IPS DF 6.9 (cell line): ENCODE measurements around the gene TAB2.

ENCODE experiments used
- DNase-seq: peaks from one replicate; pipeline ENCODE4 v3.0.0-alpha.2; 2013; ENCODE audit warnings: low read depth, low spot score
- H3K27ac ChIP-seq: one replicate; pipeline ENCODE4 v1.5.1; 2013; ENCODE audit warnings: low read length, control low read depth
- H3K27me3 ChIP-seq: 2 replicates; pipeline ENCODE4 v1.6.1; 2013; ENCODE audit warnings: mild to moderate bottlenecking, low read length; ENCODE audit not compliant: control insufficient read depth, insufficient read depth
- H3K36me3 ChIP-seq: 2 replicates; pipeline ENCODE4 v1.6.1; 2013; ENCODE audit warnings: low read length; ENCODE audit not compliant: control insufficient read depth, insufficient read depth
- H3K4me1 ChIP-seq: 2 replicates; pipeline ENCODE4 v1.6.1; 2013; ENCODE audit warnings: low read length; ENCODE audit not compliant: control insufficient read depth, insufficient read depth
- H3K4me3 ChIP-seq: 2 replicates; pipeline ENCODE4 v1.5.1; 2013; ENCODE audit warnings: mild to moderate bottlenecking, low read length
- H3K9me3 ChIP-seq: 2 replicates; pipeline ENCODE4 v1.6.1; 2013; ENCODE audit warnings: low read length, inconsistent platforms; ENCODE audit not compliant: control insufficient read depth, insufficient read depth
- WGBS: extraction: QIAGEN DNeasy Blood & Tissue Kit; methylation state at CpG from one replicate; pipeline ENCODE4 v1.1.7; 2013; ENCODE audit warnings: mixed read lengths, missing lambda C conversion rate; ENCODE audit not compliant: insufficient read length, insufficient coverage; 5-methylcytosine and 5-hydroxymethylcytosine counted together

The TAB2 gene

DNA sequence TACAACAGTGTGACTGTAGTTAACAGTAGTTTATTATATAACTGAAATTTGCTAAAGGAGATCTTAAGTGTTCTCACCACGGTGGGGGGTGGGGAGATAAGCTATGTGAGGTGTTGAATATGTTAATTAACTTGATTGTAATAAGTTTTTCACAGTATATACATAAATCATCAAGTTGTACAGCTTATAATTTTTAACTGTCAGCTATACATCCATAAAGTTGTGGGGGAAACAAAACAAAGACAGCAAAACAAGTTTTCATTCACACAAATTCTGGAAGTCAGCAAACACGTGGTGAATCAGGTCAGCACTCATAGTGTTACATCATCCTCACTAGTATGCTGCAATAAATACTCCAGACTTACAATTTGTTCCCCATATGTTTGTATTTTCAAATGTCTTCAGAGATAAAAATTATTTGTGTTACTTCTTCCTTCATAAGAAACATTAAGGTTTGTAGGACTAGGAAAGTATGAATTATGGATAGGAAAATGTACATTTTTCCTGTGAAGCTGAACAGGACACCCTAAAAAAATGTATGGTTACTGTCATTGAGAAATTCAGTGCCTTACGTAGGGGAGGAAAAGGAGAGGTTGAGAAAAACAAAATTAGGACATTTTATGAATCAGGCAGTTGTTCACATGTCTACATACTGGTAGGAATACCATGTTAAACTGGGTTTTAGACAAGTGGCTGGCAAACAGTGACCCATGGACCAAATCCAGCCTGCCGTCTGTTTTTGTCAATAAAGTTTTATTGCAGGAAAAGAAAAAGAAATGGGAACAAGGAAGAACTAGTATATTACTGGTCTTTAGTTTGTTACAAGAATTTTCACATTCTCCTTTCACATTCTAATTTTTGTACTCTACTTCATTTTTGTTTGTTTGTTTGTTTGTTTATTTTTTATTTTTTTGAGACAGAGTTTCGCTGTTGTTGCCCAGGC lies 88.6 kb downstream of the TAB2 start:
- no peaks in the 10 kb centered on the region for H3K27me3 ChIP-seq
- no CpG with 5 or more reads among the region's 5 CpGs for WGBS
- H3K4me1 ChIP-seq, result no peaks in the 10 kb centered on the region
- H3K9me3 ChIP-seq, result no peaks in the 10 kb centered on the region
- no peak overlapping the region for H3K4me3 ChIP-seq
- DNase-seq, result no peak
- peaks cover 6% of the 10 kb centered on the region; the same call in 1 of the 2 replicates for H3K36me3 ChIP-seq
- H3K27ac ChIP-seq, result no peak overlapping the region

DNA sequence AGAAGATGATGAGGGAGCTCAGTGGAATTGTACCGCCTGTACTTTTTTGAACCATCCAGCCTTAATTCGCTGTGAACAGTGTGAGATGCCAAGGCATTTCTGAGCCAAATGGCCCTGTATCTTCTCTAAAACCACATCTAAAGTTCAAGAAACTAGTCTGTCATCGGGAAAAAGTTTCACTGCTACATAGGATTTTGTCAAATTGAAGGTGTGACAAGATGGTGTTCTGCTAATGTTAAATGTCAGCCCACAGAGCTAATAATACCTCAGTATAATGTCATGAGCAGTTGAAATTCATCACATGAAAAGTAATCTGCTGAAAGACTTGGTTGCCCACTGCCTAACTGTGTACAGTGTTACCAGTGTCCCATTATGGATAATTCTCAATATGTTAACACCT lies 92.1 kb downstream of the TAB2 start:
- no peak for DNase-seq
- no peak overlapping the region for H3K4me3 ChIP-seq
- H3K4me1 ChIP-seq, result no peaks in the 10 kb centered on the region
- no peaks in the 10 kb centered on the region for H3K9me3 ChIP-seq
- no peaks in the 10 kb centered on the region for H3K27me3 ChIP-seq
- no peak overlapping the region for H3K27ac ChIP-seq
- H3K36me3 ChIP-seq, result peaks cover 6% of the 10 kb centered on the region; the same call in 1 of the 2 replicates
- no CpG with 5 or more reads among the region's 3 CpGs for WGBS

DNA sequence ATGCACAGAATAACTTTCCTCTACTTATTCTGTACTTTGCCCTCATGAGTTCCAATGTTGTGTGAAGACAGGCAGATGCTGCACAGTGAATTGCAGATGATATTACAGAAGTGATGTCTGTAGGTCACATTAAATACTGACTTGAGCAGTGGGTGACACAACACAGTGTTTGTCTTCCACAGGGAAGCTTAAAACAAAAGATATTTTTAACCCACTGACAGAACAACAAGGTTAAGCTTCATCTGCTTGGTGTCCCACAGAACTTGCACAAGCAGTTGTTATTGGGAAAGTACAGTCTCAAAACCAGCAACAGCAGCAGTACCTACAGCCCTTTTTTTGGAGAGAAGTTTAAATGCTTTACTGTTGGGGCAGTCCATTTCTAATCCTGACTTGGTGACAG lies 93.0 kb downstream of the TAB2 start:
- no peaks in the 10 kb centered on the region for H3K4me1 ChIP-seq
- no peak overlapping the region for H3K4me3 ChIP-seq
- H3K27me3 ChIP-seq, result no peaks in the 10 kb centered on the region
- peaks cover 6% of the 10 kb centered on the region; the same call in 1 of the 2 replicates for H3K36me3 ChIP-seq
- DNase-seq, result no peak
- no peaks in the 10 kb centered on the region for H3K9me3 ChIP-seq
- no peak overlapping the region for H3K27ac ChIP-seq

DNA sequence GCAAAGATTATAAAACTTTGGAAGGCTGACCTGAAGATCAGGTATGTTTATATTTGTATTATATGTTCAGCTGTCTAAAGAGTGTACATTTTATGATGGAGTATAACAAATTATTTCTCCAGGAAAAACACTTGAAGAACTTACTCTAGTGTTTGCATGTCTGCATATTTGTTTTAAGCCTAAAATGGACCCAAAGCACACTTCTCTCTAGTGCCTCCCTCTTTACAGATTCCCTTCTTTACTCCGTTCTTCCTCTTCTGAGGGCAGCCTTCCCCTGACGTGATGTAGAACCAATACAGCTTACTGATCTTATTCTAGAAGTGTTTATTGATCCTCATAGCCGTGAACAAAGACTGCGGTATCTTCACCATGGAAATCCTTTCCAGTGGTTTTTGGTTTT lies 96.5 kb downstream of the TAB2 start:
- no CpG with 5 or more reads among the region's 4 CpGs for WGBS
- Histone ChIP-seq H3K27me3 (no peaks in the 10 kb centered on the region), H3K9me3 (no peaks in the 10 kb centered on the region), H3K4me3 (no peak overlapping the region), H3K4me1 (no peaks in the 10 kb centered on the region), H3K27ac (no peak overlapping the region), H3K36me3 (peaks cover 6% of the 10 kb centered on the region; the same call in 1 of the 2 replicates)
- no peak for DNase-seq

GRCh38 chr6:149414821-149415220 lies 97.3 kb downstream of the TAB2 start:
- Histone ChIP-seq H3K4me1 (no peaks in the 10 kb centered on the region), H3K4me3 (no peak overlapping the region), H3K9me3 (no peaks in the 10 kb centered on the region), H3K27me3 (no peaks in the 10 kb centered on the region), H3K27ac (no peak overlapping the region), H3K36me3 (no peaks in the 10 kb centered on the region; the same call in 1 of the 2 replicates)
- WGBS, result no CpG with 5 or more reads among the region's 4 CpGs
- DNase-seq, result no peak

DNA sequence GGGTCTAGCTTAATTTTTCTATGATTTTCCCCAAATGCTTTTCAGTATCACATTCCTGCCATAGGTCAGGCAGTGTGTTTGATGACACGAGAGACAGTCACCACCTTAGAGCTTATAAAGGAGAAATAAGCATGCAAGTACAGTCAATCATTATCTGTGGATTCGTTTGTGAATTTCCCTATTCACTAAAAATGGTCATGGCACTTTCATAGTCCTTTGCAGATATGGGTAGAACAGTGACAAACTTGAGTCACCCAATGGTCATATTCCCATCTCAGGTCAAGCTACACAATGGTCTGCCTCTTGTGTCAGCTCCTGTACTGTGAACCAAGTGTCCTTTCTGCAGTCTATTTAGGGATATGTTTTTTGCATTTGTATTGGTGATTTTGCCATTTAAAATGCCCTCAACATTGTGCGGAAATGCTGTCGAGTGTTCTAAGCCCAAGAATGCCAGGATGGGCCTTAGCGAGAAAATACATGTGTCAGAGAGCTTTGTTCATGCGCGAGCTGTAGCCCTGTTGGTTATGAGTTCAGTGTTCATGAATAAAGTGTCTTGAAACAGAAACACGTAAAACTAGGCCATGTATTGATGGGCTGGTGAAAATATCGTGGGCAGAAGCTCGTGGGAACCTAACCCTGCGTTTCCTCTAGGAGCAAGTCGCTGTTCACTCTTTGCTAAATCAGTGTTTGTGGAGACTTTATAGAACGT lies 102.3 kb downstream of the TAB2 start:
- Histone ChIP-seq H3K27ac (no peak overlapping the region), H3K27me3 (no peaks in the 10 kb centered on the region), H3K36me3 (no peaks in the 10 kb centered on the region), H3K9me3 (no peaks in the 10 kb centered on the region), H3K4me3 (no peak overlapping the region), H3K4me1 (no peaks in the 10 kb centered on the region)
- no CpG with 5 or more reads among the region's 13 CpGs for WGBS
- no peak for DNase-seq

DNA sequence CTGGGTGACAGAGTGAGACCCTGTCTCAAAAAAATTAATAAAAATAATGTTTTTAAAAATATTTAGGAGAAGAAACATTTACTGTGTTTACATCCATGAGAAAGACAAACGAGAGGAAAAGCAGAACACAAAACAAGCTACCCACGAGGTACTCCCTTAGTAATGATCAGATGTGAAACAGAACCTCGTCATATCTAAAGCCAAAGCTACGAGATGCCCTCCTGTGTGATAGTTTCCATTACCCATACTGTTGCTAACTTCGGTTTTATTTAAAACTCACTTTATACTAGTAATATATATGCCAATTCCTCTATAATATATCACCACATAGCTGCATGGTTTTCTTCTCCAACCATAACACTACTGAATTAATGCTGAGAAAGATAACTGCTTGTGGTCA lies 103.6 kb downstream of the TAB2 start:
- no peak for DNase-seq
- Histone ChIP-seq H3K27me3 (no peaks in the 10 kb centered on the region), H3K4me3 (no peak overlapping the region), H3K27ac (no peak overlapping the region), H3K9me3 (no peaks in the 10 kb centered on the region), H3K36me3 (no peaks in the 10 kb centered on the region), H3K4me1 (no peaks in the 10 kb centered on the region)
- no CpG with 5 or more reads among the region's 5 CpGs for WGBS

GRCh38 chr6:149422581-149422980 lies 105.1 kb downstream of the TAB2 start:
- H3K9me3 ChIP-seq, result no peaks in the 10 kb centered on the region
- no peak overlapping the region for H3K4me3 ChIP-seq
- DNase-seq, result no peak
- no peaks in the 10 kb centered on the region for H3K27me3 ChIP-seq
- no CpG with 5 or more reads among the region's 4 CpGs for WGBS
- H3K36me3 ChIP-seq, result no peaks in the 10 kb centered on the region
- no peaks in the 10 kb centered on the region for H3K4me1 ChIP-seq
- no peak overlapping the region for H3K27ac ChIP-seq

DNA sequence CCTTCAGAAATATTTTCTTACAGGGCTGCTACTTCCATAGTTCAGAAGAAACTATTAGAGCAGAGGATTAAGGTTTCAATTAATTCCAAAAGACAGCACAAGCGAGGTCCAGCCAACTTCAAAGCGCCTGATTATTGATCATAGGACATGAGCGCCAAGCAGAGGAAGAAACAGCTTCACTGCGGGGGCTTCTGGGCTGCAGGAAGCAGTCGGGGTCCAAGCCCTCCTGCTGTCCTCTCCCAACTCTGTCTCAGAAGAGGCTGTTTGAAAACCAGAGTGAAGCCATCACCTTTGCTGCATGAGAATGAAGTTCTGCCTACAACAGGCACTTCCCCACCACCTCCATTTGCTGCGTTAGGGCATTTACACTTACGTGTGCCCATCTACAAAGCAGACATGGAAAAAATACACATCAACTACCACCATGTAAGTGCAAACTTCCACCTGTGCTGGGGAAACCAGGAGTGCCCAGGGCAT lies 106.5 kb downstream of the TAB2 start:
- DNase-seq, result no peak

GRCh38 chr6:149425224-149425623 lies 107.7 kb downstream of the TAB2 start:
- Histone ChIP-seq H3K9me3 (no peaks in the 10 kb centered on the region), H3K4me3 (no peak overlapping the region), H3K27me3 (no peaks in the 10 kb centered on the region), H3K36me3 (no peaks in the 10 kb centered on the region), H3K27ac (no peak overlapping the region), H3K4me1 (no peaks in the 10 kb centered on the region)
- no CpG with 5 or more reads among the region's 8 CpGs for WGBS
- DNase-seq, result no peak

More for the DNA sequence above, 106.5 kb downstream of the TAB2 start:
- H3K36me3 ChIP-seq, result no peaks in the 10 kb centered on the region
- H3K4me3 ChIP-seq, result no peak overlapping the region
- H3K27ac ChIP-seq, result no peak overlapping the region
- H3K27me3 ChIP-seq, result no peaks in the 10 kb centered on the region
- no peaks in the 10 kb centered on the region for H3K4me1 ChIP-seq
- no CpG with 5 or more reads among the region's 7 CpGs for WGBS
- H3K9me3 ChIP-seq, result no peaks in the 10 kb centered on the region
